ENCODE data around the gene ADTRP.

ADTRP gene

DNA sequence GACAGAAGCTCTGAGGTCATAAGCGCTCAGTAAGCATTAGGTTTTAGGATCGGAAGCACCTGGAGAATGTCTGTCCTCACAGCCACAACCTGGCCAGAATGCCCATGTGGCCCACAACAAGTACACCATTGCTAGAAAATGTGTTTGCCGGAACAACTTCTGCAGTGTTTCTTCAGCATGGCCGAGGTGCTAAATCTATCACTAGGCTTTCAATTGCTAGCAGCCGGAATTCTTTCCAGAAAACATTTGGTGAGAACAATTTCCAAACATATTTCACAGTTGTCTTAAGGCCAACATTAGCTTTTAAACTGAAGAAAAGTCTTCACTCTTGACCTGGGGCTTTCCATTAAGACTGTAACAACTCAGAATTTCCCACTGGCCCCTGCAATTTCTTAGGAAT is 18.2 kb upstream of the ADTRP start:
- TF ChIP-seq ZNF416 (tag by site-specific recombination; IDR thresholded peaks at IDR 0.05) (no peak), ZNF16 (tag by site-specific recombination; IDR thresholded peaks at IDR 0.05; ENCODE audit: low read depth) (no peak), ZNF514 (tag by site-specific recombination; IDR thresholded peaks at IDR 0.05) (no peak), EGR2 (tag by site-specific recombination; IDR thresholded peaks at IDR 0.05; ENCODE audit: low read depth) (no peak), SALL2 (tag by site-specific recombination; IDR thresholded peaks at IDR 0.05; ENCODE audit: borderline replicate concordance) (no peak), YY1 (tag by site-specific recombination; IDR thresholded peaks at IDR 0.05) (no peak), MZF1 (tag by site-specific recombination; IDR thresholded peaks at IDR 0.05; ENCODE audit: borderline replicate concordance) (no peak), ZNF248 (tag by site-specific recombination; IDR thresholded peaks at IDR 0.05) (no peak), ZNF174 (tag by site-specific recombination; IDR thresholded peaks at IDR 0.05) (no peak), ZNF670 (tag by site-specific recombination; IDR thresholded peaks at IDR 0.05; ENCODE audit: low read depth) (no peak), ZNF600 (tag by site-specific recombination; IDR thresholded peaks at IDR 0.05) (no peak)
- TF ChIP-seq, protein P1, sequence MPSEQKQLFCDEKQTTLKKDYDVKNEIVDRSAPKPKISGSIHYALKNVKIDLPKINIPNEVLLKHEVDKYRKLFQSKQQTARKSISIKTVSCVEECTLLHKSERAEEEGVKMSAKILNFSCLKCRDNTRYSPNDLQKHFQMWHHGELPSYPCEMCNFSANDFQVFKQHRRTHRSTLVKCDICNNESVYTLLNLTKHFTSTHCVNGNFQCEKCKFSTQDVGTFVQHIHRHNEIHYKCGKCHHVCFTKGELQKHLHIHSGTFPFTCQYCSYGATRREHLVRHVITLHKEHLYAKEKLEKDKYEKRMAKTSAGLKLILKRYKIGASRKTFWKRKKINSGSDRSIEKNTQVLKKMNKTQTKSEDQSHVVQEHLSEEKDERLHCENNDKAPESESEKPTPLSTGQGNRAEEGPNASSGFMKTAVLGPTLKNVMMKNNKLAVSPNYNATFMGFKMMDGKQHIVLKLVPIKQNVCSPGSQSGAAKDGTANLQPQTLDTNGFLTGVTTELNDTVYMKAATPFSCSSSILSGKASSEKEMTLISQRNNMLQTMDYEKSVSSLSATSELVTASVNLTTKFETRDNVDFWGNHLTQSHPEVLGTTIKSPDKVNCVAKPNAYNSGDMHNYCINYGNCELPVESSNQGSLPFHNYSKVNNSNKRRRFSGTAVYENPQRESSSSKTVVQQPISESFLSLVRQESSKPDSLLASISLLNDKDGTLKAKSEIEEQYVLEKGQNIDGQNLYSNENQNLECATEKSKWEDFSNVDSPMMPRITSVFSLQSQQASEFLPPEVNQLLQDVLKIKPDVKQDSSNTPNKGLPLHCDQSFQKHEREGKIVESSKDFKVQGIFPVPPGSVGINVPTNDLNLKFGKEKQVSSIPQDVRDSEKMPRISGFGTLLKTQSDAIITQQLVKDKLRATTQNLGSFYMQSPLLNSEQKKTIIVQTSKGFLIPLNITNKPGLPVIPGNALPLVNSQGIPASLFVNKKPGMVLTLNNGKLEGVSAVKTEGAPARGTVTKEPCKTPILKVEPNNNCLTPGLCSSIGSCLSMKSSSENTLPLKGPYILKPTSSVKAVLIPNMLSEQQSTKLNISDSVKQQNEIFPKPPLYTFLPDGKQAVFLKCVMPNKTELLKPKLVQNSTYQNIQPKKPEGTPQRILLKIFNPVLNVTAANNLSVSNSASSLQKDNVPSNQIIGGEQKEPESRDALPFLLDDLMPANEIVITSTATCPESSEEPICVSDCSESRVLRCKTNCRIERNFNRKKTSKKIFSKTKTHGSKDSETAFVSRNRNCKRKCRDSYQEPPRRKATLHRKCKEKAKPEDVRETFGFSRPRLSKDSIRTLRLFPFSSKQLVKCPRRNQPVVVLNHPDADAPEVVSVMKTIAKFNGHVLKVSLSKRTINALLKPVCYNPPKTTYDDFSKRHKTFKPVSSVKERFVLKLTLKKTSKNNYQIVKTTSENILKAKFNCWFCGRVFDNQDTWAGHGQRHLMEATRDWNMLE (tag by site-specific recombination; conservative IDR thresholded peaks at IDR 0.05; ENCODE audit: low read depth) = no peak
- TF ChIP-seq, protein P2, sequence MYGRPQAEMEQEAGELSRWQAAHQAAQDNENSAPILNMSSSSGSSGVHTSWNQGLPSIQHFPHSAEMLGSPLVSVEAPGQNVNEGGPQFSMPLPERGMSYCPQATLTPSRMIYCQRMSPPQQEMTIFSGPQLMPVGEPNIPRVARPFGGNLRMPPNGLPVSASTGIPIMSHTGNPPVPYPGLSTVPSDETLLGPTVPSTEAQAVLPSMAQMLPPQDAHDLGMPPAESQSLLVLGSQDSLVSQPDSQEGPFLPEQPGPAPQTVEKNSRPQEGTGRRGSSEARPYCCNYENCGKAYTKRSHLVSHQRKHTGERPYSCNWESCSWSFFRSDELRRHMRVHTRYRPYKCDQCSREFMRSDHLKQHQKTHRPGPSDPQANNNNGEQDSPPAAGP (tag by site-specific recombination; IDR thresholded peaks at IDR 0.05) = no peak
- Histone ChIP-seq H3K36me3 (ENCODE audit: control insufficient read depth in 2 of 2, insufficient read depth in 1 of 2, low read length in 2 of 2) (no peaks in the 10 kb centered on the region), H3K4me3 (ENCODE audit: low read depth, low read length) (no peak overlapping the region), H3K9me3 (ENCODE audit: control insufficient read depth, insufficient read depth, low read depth, low read length) (no peaks in the 10 kb centered on the region), H3K4me1 (ENCODE audit: control insufficient read depth, insufficient read depth, low read length) (no peaks in the 10 kb centered on the region), H3K27ac (ENCODE audit: extremely low read depth, low read depth, low read length) (no peak overlapping the region)
- ChIA-PET CTCF (no interaction called here), POLR2A (interaction anchor here (1.0 kb wide), 1 partner anchor 28 kb away, joined by 3 read pairs; no protein-coding TSS in a partner anchor)

DNA sequence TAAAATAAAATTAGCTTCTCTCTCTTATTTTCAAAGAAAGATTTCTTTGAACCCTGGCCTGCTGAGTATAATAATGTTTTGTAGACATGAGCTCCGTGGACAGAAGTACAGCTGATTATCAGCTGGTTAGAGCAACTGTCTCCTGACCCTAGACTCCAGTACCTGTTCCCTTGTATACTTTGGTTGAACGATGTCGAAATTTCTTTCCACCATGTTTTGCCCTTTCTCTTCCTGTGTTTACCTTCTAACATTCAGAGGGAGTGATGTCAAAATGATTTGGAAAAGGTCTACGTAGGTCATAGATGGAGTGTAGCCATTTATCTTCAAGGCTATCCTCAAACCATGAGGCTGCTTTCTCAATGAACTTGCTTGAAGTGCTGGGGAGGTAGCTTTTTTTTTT is 16.8 kb upstream of the ADTRP start:
- ChIA-PET POLR2A (no interaction called here), CTCF (no interaction called here)
- no peak for TF ChIP-seq ZNF626 (tag by site-specific recombination; IDR thresholded peaks at IDR 0.05)
- TF ChIP-seq, protein P3, sequence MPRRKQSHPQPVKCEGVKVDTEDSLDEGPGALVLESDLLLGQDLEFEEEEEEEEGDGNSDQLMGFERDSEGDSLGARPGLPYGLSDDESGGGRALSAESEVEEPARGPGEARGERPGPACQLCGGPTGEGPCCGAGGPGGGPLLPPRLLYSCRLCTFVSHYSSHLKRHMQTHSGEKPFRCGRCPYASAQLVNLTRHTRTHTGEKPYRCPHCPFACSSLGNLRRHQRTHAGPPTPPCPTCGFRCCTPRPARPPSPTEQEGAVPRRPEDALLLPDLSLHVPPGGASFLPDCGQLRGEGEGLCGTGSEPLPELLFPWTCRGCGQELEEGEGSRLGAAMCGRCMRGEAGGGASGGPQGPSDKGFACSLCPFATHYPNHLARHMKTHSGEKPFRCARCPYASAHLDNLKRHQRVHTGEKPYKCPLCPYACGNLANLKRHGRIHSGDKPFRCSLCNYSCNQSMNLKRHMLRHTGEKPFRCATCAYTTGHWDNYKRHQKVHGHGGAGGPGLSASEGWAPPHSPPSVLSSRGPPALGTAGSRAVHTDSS (tag by site-specific recombination; IDR thresholded peaks at IDR 0.05) = no peak
- TF ChIP-seq, protein P4, sequence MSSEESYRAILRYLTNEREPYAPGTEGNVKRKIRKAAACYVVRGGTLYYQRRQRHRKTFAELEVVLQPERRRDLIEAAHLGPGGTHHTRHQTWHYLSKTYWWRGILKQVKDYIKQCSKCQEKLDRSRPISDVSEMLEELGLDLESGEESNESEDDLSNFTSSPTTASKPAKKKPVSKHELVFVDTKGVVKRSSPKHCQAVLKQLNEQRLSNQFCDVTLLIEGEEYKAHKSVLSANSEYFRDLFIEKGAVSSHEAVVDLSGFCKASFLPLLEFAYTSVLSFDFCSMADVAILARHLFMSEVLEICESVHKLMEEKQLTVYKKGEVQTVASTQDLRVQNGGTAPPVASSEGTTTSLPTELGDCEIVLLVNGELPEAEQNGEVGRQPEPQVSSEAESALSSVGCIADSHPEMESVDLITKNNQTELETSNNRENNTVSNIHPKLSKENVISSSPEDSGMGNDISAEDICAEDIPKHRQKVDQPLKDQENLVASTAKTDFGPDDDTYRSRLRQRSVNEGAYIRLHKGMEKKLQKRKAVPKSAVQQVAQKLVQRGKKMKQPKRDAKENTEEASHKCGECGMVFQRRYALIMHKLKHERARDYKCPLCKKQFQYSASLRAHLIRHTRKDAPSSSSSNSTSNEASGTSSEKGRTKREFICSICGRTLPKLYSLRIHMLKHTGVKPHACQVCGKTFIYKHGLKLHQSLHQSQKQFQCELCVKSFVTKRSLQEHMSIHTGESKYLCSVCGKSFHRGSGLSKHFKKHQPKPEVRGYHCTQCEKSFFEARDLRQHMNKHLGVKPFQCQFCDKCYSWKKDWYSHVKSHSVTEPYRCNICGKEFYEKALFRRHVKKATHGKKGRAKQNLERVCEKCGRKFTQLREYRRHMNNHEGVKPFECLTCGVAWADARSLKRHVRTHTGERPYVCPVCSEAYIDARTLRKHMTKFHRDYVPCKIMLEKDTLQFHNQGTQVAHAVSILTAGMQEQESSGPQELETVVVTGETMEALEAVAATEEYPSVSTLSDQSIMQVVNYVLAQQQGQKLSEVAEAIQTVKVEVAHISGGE (tag by site-specific recombination; conservative IDR thresholded peaks at IDR 0.05; ENCODE audit: low read depth) = no peak
- TF ChIP-seq ZNF792 (tag by site-specific recombination; IDR thresholded peaks at IDR 0.05) = no peak
- TF ChIP-seq ZNF473 (tag by site-specific recombination; IDR thresholded peaks at IDR 0.05) = no peak
- no peak for TF ChIP-seq ZNF121 (tag by site-specific recombination; IDR thresholded peaks at IDR 0.05)
- no peak for TF ChIP-seq ZNF747 (tag by site-specific recombination; IDR thresholded peaks at IDR 0.05)
- no peak for TF ChIP-seq ZFP3 (tag by site-specific recombination; IDR thresholded peaks at IDR 0.05; ENCODE audit: low read depth)
- no peak for TF ChIP-seq ZNF23 (tag by site-specific recombination; IDR thresholded peaks at IDR 0.05; ENCODE audit: borderline replicate concordance)
- no peak for TF ChIP-seq ZNF510 (tag by site-specific recombination; IDR thresholded peaks at IDR 0.05; ENCODE audit: insufficient replicate concordance)
- TF ChIP-seq ZFP37 (tag by site-specific recombination; IDR thresholded peaks at IDR 0.05) = no peak
- TF ChIP-seq, protein P5, sequence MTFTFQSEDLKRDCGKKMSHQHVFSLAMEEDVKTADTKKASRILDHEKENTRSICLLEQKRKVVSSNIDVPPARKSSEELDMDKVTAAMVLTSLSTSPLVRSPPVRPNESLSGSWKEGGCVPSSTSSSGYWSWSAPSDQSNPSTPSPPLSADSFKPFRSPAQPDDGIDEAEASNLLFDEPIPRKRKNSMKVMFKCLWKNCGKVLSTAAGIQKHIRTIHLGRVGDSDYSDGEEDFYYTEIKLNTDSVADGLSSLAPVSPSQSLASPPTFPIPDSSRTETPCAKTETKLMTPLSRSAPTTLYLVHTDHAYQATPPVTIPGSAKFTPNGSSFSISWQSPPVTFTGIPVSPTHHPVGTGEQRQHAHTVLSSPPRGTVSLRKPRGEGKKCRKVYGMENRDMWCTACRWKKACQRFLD (tag by site-specific recombination; IDR thresholded peaks at IDR 0.05) = no peak

More for the DNA sequence above, 16.8 kb upstream of the ADTRP start:
- H3K4me1 ChIP-seq (ENCODE audit: control insufficient read depth, insufficient read depth, low read length) = no peaks in the 10 kb centered on the region
- no peaks in the 10 kb centered on the region for H3K36me3 ChIP-seq (ENCODE audit: control insufficient read depth in 2 of 2, insufficient read depth in 1 of 2, low read length in 2 of 2)
- H3K4me3 ChIP-seq (ENCODE audit: low read depth, low read length) = no peak overlapping the region
- no peaks in the 10 kb centered on the region for H3K9me3 ChIP-seq (ENCODE audit: control insufficient read depth, insufficient read depth, low read depth, low read length)
- H3K27ac ChIP-seq (ENCODE audit: extremely low read depth, low read depth, low read length) = no peak overlapping the region

Data from HEK293 (cell line).